Activated T-cell treated with anti-CD3 and anti-CD28 coated beads, Interleukin-2, amount 50 U/mL, for 4 hours (primary cell): ENCODE measurements around the gene EPHA4. TPM values are rescaled to one million over a fixed set of nuclear protein-coding genes. Genes with fewer than 3 reads are reported as not detected.

ENCODE experiments used
- ATAC-seq, 2 donors: fragments of 200-7000 bp; cut with Tn5 transposase; one replicate each; pipeline ENCODE4 v1.10.0; 2021
- DNase-seq: peaks from one replicate; pipeline ENCODE4 v3.0.0-alpha.2; 2020
- H3K27me3 Mint-ChIP-seq: one replicate; pipeline ENCODE4 v1.8.0; 2021; ENCODE audit warnings: low read depth, mixed read lengths
- H3K36me3 Mint-ChIP-seq: one replicate; pipeline ENCODE4 v1.8.0; 2022; ENCODE audit warnings: mixed read lengths; ENCODE audit not compliant: insufficient read depth
- H3K4me1 Mint-ChIP-seq: one replicate; pipeline ENCODE4 v1.8.0; 2021; ENCODE audit warnings: low read depth, mixed read lengths
- H3K4me3 Mint-ChIP-seq: one replicate; pipeline ENCODE4 v1.8.0; 2021; ENCODE audit warnings: mild to moderate bottlenecking, moderate library complexity, mixed read lengths
- H3K9me3 Mint-ChIP-seq: one replicate; pipeline ENCODE4 v1.8.0; 2021; ENCODE audit warnings: mixed read lengths
- total RNA-seq, 3 donors: library from RNA; stranded (reverse); gene quantifications; one replicate each; pipeline ENCODE4 v1.2.1, GENCODE V29; 2021

Gene EPHA4
- total RNA-seq, 3 donors from 2014 or later: 2.2 to 5.4 (median 2.4) TPM

DNA sequence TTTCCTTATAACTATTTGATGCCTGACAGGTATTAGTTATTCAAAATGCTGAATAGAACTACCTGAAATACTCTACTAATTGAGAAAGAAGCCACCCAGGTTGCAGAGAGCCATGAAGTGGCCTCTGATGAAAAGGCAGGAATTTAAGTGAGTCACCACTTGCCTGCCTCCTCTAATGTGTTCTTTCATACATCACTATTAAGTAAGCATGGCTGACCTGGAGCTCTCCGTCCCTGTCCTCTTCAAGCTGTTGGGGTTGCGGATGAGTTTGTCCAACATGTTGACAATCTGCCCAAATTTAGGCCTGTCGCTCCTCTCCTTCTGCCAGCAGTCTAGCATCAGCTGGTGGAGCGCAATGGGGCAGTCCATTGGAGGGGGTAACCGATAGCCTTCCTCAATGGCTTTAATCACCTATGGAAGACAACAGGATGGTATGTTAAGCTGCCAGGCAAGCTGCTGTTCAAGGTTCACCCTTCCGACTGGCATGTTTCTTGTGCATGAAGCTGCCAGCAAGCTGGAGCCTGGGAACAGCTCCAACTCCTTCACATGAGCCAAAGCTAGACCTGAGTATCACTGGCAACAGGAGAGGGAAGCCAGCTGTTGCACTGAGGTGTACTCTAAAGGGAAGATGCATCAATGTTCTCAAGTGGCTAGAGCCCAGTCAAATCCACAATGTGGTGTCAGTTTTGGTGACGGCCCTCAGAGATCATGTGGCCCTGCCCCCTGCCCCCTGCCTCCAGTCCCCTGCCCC is 142.2 kb downstream of the EPHA4 start:
- DNase-seq (no peak), ATAC-seq (no peak)
- Mint-ChIP-seq H3K9me3 (no peaks in the 10 kb centered on the region), H3K4me1 (no peaks in the 10 kb centered on the region), H3K4me3 (no peak overlapping the region), H3K27me3 (no peaks in the 10 kb centered on the region), H3K36me3 (peaks cover 37% of the 10 kb centered on the region)

DNA sequence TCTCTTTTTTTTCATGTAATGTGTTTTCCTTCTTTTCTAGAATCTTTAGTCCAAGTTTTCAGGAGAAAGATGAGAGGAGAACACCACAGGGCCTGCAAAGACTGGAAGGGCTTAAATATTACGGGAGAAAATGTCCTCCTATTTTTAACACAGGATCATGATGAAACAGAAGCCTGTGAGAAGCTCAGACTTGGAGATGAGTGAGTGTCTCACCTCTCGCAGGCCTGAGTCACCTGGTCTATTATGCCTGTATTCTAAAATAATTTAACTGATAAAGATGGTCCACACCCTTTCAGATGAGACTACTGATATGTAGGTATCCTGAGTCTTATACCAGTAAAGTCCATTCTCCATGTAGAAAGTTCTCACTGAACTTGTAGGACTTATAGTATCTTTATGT is 143.2 kb downstream of the EPHA4 start:
- Mint-ChIP-seq H3K36me3 (peaks cover 38% of the 10 kb centered on the region), H3K4me3 (no peak overlapping the region), H3K9me3 (no peaks in the 10 kb centered on the region), H3K4me1 (no peaks in the 10 kb centered on the region), H3K27me3 (no peaks in the 10 kb centered on the region)
- ATAC-seq (no peak), DNase-seq (no peak)

DNA sequence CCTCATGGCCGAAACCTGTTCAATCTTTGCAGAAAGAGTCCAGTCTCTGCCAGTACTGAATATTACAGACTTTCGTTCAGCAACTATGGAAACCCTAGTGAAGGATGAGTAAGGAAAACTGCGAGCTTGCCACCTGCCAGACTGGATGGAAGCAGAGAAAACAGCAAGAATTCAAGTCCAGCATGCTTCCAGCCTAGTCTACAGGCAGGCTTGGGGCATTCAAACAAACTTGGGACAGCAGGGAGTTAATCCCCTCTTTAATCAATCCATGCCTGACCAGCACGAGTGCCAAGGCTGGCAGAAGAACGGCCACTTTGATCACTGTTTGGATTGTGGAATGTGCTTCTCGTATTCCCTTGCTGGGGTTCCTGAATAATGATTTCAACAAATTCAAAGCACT is 145.2 kb downstream of the EPHA4 start:
- Mint-ChIP-seq H3K27me3 (no peaks in the 10 kb centered on the region), H3K4me1 (peaks cover 2% of the 10 kb centered on the region), H3K36me3 (peaks cover 36% of the 10 kb centered on the region), H3K4me3 (no peak overlapping the region), H3K9me3 (no peaks in the 10 kb centered on the region)
- ATAC-seq (no peak), DNase-seq (no peak)

DNA sequence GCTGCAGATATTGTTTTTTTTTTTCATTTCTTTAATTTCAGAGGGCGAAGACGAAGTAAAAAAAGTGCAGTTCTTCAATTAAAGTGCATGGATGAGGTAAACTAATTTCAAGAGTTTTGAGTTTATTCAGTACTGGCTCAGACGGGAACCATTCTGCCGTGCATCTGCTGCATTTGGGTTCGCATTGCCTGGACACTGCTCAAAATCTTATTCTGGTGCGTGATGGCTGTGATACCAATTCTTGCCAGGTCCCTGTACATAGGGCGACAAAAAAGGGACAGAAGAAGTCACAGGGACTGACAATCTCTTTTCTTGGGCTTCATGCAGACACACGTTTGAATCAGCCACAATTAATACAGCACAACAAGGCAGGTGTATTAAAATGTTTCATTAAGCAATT is 146.2 kb downstream of the EPHA4 start:
- no peak overlapping the region for H3K4me3 Mint-ChIP-seq
- no peak for ATAC-seq
- no peaks in the 10 kb centered on the region for H3K27me3 Mint-ChIP-seq
- H3K36me3 Mint-ChIP-seq: peaks cover 36% of the 10 kb centered on the region
- H3K9me3 Mint-ChIP-seq: no peaks in the 10 kb centered on the region
- H3K4me1 Mint-ChIP-seq: peaks cover 4% of the 10 kb centered on the region
- no peak for DNase-seq

DNA sequence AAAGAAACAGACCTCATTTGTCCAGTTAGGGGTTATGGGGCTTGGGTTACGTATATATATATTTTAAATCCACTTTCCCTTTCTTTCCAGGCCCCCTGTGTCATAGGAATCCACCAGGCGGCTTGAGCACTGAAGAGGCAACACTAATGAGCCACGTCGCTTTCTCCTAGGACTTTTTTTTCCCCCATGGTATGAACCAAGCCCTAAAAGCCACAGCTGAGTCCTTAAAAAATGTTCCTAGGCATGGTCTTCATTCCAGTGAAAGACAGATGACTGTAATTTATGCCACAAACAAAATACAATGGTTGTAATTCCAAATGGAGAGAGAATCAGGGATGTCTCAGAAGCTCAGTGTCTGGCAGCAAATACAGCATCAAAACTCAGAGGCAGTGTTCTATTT is 146.8 kb downstream of the EPHA4 start:
- DNase-seq (no peak), ATAC-seq (no peak)
- H3K36me3 Mint-ChIP-seq: peaks cover 36% of the 10 kb centered on the region
- no peak overlapping the region for H3K4me3 Mint-ChIP-seq
- H3K27me3 Mint-ChIP-seq: no peaks in the 10 kb centered on the region
- peaks cover 9% of the 10 kb centered on the region for H3K4me1 Mint-ChIP-seq
- no peaks in the 10 kb centered on the region for H3K9me3 Mint-ChIP-seq

DNA sequence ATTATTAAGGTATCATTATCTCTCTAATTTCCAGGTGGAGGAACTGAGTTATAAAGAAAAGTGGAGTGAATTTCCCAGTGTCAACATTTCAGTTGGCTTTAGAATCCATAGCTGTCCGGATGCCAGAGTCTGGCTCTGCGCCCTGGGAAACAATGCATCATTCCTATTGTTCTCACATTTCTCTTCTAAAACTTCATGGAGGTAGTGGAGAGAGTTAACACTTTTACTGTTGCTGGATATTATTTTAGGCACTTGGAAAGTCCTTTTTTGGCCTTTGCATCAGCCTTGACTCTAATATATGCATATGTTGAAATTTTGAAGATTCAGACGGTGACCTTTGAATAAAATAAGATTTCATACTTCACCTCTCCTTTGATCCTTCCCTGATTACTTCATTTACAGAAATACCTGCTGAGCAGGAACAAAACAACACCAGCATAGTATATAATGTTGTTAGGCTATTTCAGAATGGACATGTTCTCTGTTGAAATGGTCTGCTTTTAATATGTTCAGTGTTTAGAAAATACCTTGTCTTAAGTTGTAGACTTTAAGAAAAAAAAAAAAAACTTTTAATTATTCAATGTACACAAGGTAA is 148.8 kb downstream of the EPHA4 start:
- H3K9me3 Mint-ChIP-seq: no peaks in the 10 kb centered on the region
- H3K4me1 Mint-ChIP-seq: peaks cover 20% of the 10 kb centered on the region
- no peaks in the 10 kb centered on the region for H3K27me3 Mint-ChIP-seq
- peaks cover 38% of the 10 kb centered on the region for H3K36me3 Mint-ChIP-seq
- ATAC-seq (no peak), DNase-seq (no peak)
- no peak overlapping the region for H3K4me3 Mint-ChIP-seq

GRCh38 chr2:221422516-221423209 is 149.4 kb downstream of the EPHA4 start:
- Mint-ChIP-seq H3K4me3 (no peak overlapping the region), H3K27me3 (no peaks in the 10 kb centered on the region), H3K4me1 (peaks cover 20% of the 10 kb centered on the region), H3K9me3 (no peaks in the 10 kb centered on the region), H3K36me3 (peaks cover 40% of the 10 kb centered on the region)
- no peak for ATAC-seq
- DNase-seq: no peak

DNA sequence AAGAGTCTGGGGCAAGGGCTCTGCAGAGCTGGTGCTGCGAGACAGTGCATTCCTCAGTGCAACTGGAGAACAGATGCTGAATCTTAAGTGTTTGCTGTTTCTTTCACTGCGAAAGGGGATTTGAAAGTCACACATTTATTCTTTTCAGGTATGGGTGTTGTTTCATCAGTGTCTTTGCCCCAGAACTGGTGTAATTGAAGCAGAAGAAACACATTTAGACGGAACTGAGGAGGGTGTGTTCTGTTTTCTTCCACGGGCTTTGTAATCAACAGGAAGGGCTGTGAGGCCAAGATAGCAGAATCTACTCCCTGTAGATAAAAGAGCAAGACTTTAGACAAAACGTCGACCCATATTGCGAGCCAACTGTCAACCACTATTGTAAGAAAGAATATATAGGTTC is 151.9 kb downstream of the EPHA4 start:
- ATAC-seq (no peak), DNase-seq (no peak)
- peak overlapping the region; percentile 4 for H3K4me3 Mint-ChIP-seq
- H3K27me3 Mint-ChIP-seq: no peaks in the 10 kb centered on the region
- H3K4me1 Mint-ChIP-seq: peaks cover 20% of the 10 kb centered on the region
- no peaks in the 10 kb centered on the region for H3K9me3 Mint-ChIP-seq
- peaks cover 30% of the 10 kb centered on the region for H3K36me3 Mint-ChIP-seq

- Mint-ChIP-seq H3K36me3 (peaks cover 13% of the 10 kb centered on the region), H3K27me3 (no peaks in the 10 kb centered on the region), H3K4me1 (peaks cover 15% of the 10 kb centered on the region), H3K4me3 (no peak overlapping the region), H3K9me3 (no peaks in the 10 kb centered on the region)
- DNase-seq (no peak), ATAC-seq (no peak)
Measured at GRCh38 chr2:221415789-221416188, 156.3 kb downstream of the EPHA4 start.

DNA sequence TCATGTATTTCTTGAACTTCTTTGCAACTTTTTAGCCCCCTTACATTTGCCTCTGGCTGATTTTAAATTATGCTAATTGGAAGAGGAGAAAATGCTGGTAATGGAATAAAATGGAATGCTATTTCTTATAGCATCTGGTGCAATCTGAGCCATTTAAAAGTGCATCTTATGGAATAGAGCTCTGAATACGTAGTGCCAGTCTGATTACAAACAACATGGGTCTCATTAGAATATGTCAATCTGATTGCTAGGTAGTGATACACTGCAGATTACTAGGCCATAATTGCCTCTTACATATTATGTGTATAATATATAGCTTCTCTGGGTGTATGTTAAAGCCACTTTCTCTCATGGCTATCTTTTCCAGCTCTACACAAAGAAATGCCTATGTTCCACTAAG is 159.1 kb downstream of the EPHA4 start:
- H3K4me3 Mint-ChIP-seq: no peak overlapping the region
- no peak for DNase-seq
- H3K36me3 Mint-ChIP-seq: peaks cover 1% of the 10 kb centered on the region
- no peaks in the 10 kb centered on the region for H3K27me3 Mint-ChIP-seq
- no peaks in the 10 kb centered on the region for H3K4me1 Mint-ChIP-seq
- ATAC-seq: no peak
- H3K9me3 Mint-ChIP-seq: no peaks in the 10 kb centered on the region

GRCh38 chr2:221410487-221410886 is 161.6 kb downstream of the EPHA4 start:
- H3K4me1 Mint-ChIP-seq: no peaks in the 10 kb centered on the region
- H3K4me3 Mint-ChIP-seq: no peak overlapping the region
- peaks cover 4% of the 10 kb centered on the region for H3K27me3 Mint-ChIP-seq
- H3K9me3 Mint-ChIP-seq: peaks cover 8% of the 10 kb centered on the region
- H3K36me3 Mint-ChIP-seq: peaks cover 1% of the 10 kb centered on the region
- no peak for DNase-seq
- no peak for ATAC-seq

GRCh38 chr2:221407765-221408164 is 164.3 kb downstream of the EPHA4 start:
- peaks cover 1% of the 10 kb centered on the region for H3K36me3 Mint-ChIP-seq
- H3K4me1 Mint-ChIP-seq: no peaks in the 10 kb centered on the region
- no peak for DNase-seq
- no peak for ATAC-seq
- peaks cover 8% of the 10 kb centered on the region for H3K9me3 Mint-ChIP-seq
- no peak overlapping the region for H3K4me3 Mint-ChIP-seq
- peaks cover 4% of the 10 kb centered on the region for H3K27me3 Mint-ChIP-seq

GRCh38 chr2:221405521-221405920 is 166.6 kb downstream of the EPHA4 start:
- no peaks in the 10 kb centered on the region for H3K4me1 Mint-ChIP-seq
- H3K9me3 Mint-ChIP-seq: peaks cover 8% of the 10 kb centered on the region

DNA sequence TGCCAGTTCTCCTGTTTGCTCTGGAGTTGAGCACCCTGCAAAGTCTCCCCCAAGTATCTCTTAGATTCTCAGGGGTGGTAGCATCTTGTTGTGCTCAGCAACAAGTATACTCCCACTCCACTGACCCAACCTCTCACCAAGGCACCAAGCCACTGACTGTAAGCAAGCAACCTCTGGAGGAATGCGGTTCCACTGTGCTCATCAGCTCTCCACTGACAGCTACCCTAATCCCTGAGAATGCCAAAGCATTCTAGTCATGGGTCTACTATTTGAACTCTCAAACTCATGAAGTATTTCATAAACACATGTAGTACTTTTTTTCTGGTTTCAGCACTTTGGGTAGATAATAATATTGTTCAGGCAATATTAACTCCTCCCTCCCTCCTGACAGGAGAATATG is 170.0 kb downstream of the EPHA4 start:
- no peaks in the 10 kb centered on the region for H3K4me1 Mint-ChIP-seq
- DNase-seq: no peak
- no peak for ATAC-seq
- H3K27me3 Mint-ChIP-seq: peaks cover 8% of the 10 kb centered on the region
- H3K9me3 Mint-ChIP-seq: peaks cover 8% of the 10 kb centered on the region
- no peak overlapping the region for H3K4me3 Mint-ChIP-seq
- no peaks in the 10 kb centered on the region for H3K36me3 Mint-ChIP-seq

More at GRCh38 chr2:221405521-221405920, 166.6 kb downstream of the EPHA4 start:
- ATAC-seq (no peak), DNase-seq (no peak)
- no peak overlapping the region for H3K4me3 Mint-ChIP-seq
- H3K27me3 Mint-ChIP-seq: peaks cover 8% of the 10 kb centered on the region
- H3K36me3 Mint-ChIP-seq: no peaks in the 10 kb centered on the region

DNA sequence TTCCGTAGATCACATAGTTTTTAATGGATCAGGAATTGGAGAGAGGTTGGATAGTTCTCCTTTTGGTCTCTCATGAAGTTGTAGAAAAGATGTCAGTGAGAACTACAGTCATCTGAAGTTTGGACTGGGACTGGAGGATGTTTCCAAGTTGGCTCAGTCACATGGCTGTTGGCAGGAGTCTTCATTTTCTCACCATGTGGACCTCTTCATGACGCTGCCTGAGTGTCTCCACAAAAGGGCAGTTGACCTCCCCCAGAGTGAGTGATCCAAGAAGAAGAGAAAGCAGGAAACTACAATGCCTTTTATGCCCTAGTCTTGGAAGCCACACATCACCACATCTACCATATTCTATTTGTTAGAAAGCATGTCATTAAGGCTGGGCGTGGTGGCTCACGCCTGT is 171.7 kb downstream of the EPHA4 start:
- Mint-ChIP-seq H3K27me3 (peaks cover 4% of the 10 kb centered on the region), H3K36me3 (no peaks in the 10 kb centered on the region), H3K4me1 (no peaks in the 10 kb centered on the region), H3K4me3 (no peak overlapping the region), H3K9me3 (no peaks in the 10 kb centered on the region)
- no peak for ATAC-seq
- no peak for DNase-seq
